HCEC 1CT (cell line): ENCODE results near the gene EGR1.
"Not testable (repeated sequence)": the region's sequence is repeated elsewhere in the genome, so short reads cannot be mapped to it uniquely, and the experiment has no call there.

Experiments used
- DNase-seq: peaks from one replicate; pipeline ENCODE4 v3.0.0-alpha.2; 2017

The EGR1 gene

GRCh38 chr5:138470322-138471051 lies 5.2 kb downstream of the EGR1 start:
- DNase-seq: no peak

GRCh38 chr5:138471052-138471361 lies 5.7 kb downstream of the EGR1 start:
- DNase-seq: no peak

- DNase-seq: no peak
Measured at GRCh38 chr5:138472353-138472752, 7.1 kb downstream of the EGR1 start.

GRCh38 chr5:138473151-138473550 lies 7.9 kb downstream of the EGR1 start:
- DNase-seq: not testable (repeated sequence)

- no peak for DNase-seq
Measured at GRCh38 chr5:138476918-138477317, 11.6 kb downstream of the EGR1 start.

GRCh38 chr5:138482638-138483037 lies 17.4 kb downstream of the EGR1 start:
- DNase-seq: no peak

- peak; percentile 16 for DNase-seq
Measured at GRCh38 chr5:138488481-138488945, 23.2 kb downstream of the EGR1 start.

- no peak for DNase-seq
Measured at GRCh38 chr5:138489683-138490061, 24.4 kb downstream of the EGR1 start.

GRCh38 chr5:138490648-138491283 lies 25.5 kb downstream of the EGR1 start:
- no peak for DNase-seq

GRCh38 chr5:138491284-138491648 lies 26.0 kb downstream of the EGR1 start:
- no peak for DNase-seq

GRCh38 chr5:138491669-138492559 lies 26.6 kb downstream of the EGR1 start:
- peak; percentile 90 for DNase-seq

GRCh38 chr5:138492560-138493045 lies 27.3 kb downstream of the EGR1 start:
- DNase-seq: no peak

- DNase-seq: no peak
Measured at GRCh38 chr5:138495351-138495750, 30.1 kb downstream of the EGR1 start.

- DNase-seq: no peak
Measured at GRCh38 chr5:138498376-138498775, 33.1 kb downstream of the EGR1 start.

- DNase-seq: no peak
Measured at GRCh38 chr5:138502121-138502520, 36.8 kb downstream of the EGR1 start.

GRCh38 chr5:138502521-138502920 lies 37.2 kb downstream of the EGR1 start:
- no peak for DNase-seq

- peak; percentile 55 for DNase-seq
Measured at GRCh38 chr5:138503487-138504270, 38.4 kb downstream of the EGR1 start.

- DNase-seq: no peak
Measured at GRCh38 chr5:138504799-138505198, 39.5 kb downstream of the EGR1 start.

- no peak for DNase-seq
Measured at GRCh38 chr5:138506370-138507306, 41.4 kb downstream of the EGR1 start.

- DNase-seq: peak; percentile 76
Measured at GRCh38 chr5:138507485-138507884, 42.2 kb downstream of the EGR1 start.

- DNase-seq: no peak
Measured at GRCh38 chr5:138508958-138509357, 43.7 kb downstream of the EGR1 start.

- no peak for DNase-seq
Measured at GRCh38 chr5:138514021-138514420, 48.7 kb downstream of the EGR1 start.
